ENCODE data around the gene SERPINF2.

Gene SERPINF2

DNA sequence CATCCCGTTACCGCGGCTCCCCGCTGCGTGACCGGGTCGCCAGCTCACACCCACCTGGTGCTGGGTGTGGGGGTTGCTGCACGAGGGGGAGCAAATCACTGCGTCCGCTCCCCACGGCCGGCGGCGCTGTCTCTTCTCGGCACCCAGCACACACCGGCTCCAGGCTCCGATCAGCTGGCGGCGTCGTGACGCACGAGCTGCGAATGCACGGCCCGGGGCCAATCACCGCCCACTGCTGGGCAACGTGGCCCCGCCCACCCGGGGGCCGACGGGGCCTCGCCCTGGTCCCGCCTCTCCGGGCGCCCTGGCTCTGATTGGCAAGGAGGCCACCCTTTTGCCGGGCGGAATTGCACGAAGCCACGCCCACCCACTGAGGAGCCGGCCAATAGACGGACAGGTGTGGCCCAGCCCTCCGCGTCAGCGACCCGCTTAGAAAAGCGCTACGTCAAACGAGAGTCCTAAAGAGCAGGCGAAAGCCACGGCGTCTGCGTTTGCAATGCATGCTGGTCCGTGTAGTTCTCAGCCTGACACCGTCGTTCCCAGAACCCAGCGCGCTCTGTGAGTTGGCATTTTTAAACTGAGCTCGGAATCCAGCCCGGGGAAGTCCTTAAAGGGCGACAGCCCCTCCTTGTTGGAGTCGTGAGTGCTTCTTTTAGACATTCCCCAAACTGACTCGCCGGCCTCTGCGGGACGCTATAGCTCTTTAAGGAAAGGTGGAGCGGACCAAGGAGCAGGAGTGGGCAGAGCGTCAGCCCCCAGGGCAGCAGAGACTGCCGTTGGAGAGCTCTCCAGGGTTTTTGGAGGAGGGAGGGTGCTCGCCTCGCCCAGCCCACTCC, 26.4 kb upstream of the SERPINF2 start (continued):
- no peak for TF ChIP-seq ZNF777 (tag by site-specific recombination; IDR thresholded peaks at IDR 0.05; ENCODE audit: borderline replicate concordance)
- no peak for TF ChIP-seq ZNF664 (tag by site-specific recombination; IDR thresholded peaks at IDR 0.05)
- no peak; the same call in 1 of the 2 replicates for TF ChIP-seq ZNF660 (tag by site-specific recombination; IDR thresholded peaks at IDR 0.05)
- no peak for TF ChIP-seq SCRT2 (tag by site-specific recombination; IDR thresholded peaks at IDR 0.05)
- TF ChIP-seq, protein P1, sequence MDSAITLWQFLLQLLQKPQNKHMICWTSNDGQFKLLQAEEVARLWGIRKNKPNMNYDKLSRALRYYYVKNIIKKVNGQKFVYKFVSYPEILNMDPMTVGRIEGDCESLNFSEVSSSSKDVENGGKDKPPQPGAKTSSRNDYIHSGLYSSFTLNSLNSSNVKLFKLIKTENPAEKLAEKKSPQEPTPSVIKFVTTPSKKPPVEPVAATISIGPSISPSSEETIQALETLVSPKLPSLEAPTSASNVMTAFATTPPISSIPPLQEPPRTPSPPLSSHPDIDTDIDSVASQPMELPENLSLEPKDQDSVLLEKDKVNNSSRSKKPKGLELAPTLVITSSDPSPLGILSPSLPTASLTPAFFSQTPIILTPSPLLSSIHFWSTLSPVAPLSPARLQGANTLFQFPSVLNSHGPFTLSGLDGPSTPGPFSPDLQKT (IDR thresholded peaks at IDR 0.05; ENCODE audit: borderline replicate concordance, low read depth, low read length), result no peak
- no peak for TF ChIP-seq ZNF10 (tag by site-specific recombination; IDR thresholded peaks at IDR 0.05)
- TF ChIP-seq, protein P2, sequence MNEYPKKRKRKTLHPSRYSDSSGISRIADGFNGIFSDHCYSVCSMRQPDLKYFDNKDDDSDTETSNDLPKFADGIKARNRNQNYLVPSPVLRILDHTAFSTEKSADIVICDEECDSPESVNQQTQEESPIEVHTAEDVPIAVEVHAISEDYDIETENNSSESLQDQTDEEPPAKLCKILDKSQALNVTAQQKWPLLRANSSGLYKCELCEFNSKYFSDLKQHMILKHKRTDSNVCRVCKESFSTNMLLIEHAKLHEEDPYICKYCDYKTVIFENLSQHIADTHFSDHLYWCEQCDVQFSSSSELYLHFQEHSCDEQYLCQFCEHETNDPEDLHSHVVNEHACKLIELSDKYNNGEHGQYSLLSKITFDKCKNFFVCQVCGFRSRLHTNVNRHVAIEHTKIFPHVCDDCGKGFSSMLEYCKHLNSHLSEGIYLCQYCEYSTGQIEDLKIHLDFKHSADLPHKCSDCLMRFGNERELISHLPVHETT (tag by site-specific recombination; IDR thresholded peaks at IDR 0.05), result no peak
- TF ChIP-seq YY2 (tag by site-specific recombination; IDR thresholded peaks at IDR 0.05), result no peak
- TF ChIP-seq, protein P3, sequence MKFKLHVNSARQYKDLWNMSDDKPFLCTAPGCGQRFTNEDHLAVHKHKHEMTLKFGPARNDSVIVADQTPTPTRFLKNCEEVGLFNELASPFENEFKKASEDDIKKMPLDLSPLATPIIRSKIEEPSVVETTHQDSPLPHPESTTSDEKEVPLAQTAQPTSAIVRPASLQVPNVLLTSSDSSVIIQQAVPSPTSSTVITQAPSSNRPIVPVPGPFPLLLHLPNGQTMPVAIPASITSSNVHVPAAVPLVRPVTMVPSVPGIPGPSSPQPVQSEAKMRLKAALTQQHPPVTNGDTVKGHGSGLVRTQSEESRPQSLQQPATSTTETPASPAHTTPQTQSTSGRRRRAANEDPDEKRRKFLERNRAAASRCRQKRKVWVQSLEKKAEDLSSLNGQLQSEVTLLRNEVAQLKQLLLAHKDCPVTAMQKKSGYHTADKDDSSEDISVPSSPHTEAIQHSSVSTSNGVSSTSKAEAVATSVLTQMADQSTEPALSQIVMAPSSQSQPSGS (tag by site-specific recombination; IDR thresholded peaks at IDR 0.05; ENCODE audit: low read depth), result no peak
- TF ChIP-seq BCL11A (tag by site-specific recombination; IDR thresholded peaks at IDR 0.05; ENCODE audit: low read depth), result no peak
- TF ChIP-seq, protein P4, sequence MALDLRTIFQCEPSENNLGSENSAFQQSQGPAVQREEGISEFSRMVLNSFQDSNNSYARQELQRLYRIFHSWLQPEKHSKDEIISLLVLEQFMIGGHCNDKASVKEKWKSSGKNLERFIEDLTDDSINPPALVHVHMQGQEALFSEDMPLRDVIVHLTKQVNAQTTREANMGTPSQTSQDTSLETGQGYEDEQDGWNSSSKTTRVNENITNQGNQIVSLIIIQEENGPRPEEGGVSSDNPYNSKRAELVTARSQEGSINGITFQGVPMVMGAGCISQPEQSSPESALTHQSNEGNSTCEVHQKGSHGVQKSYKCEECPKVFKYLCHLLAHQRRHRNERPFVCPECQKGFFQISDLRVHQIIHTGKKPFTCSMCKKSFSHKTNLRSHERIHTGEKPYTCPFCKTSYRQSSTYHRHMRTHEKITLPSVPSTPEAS (tag by site-specific recombination; IDR thresholded peaks at IDR 0.05), result no peak
- TF ChIP-seq ZNF544 (tag by site-specific recombination; IDR thresholded peaks at IDR 0.05), result no peak
- 0 out of 2 replicates have a peak, but pooled peaks have one; percentile 64 for TF ChIP-seq ZNF2 (tag by site-specific recombination; IDR thresholded peaks at IDR 0.05)
- TF ChIP-seq, protein P5, sequence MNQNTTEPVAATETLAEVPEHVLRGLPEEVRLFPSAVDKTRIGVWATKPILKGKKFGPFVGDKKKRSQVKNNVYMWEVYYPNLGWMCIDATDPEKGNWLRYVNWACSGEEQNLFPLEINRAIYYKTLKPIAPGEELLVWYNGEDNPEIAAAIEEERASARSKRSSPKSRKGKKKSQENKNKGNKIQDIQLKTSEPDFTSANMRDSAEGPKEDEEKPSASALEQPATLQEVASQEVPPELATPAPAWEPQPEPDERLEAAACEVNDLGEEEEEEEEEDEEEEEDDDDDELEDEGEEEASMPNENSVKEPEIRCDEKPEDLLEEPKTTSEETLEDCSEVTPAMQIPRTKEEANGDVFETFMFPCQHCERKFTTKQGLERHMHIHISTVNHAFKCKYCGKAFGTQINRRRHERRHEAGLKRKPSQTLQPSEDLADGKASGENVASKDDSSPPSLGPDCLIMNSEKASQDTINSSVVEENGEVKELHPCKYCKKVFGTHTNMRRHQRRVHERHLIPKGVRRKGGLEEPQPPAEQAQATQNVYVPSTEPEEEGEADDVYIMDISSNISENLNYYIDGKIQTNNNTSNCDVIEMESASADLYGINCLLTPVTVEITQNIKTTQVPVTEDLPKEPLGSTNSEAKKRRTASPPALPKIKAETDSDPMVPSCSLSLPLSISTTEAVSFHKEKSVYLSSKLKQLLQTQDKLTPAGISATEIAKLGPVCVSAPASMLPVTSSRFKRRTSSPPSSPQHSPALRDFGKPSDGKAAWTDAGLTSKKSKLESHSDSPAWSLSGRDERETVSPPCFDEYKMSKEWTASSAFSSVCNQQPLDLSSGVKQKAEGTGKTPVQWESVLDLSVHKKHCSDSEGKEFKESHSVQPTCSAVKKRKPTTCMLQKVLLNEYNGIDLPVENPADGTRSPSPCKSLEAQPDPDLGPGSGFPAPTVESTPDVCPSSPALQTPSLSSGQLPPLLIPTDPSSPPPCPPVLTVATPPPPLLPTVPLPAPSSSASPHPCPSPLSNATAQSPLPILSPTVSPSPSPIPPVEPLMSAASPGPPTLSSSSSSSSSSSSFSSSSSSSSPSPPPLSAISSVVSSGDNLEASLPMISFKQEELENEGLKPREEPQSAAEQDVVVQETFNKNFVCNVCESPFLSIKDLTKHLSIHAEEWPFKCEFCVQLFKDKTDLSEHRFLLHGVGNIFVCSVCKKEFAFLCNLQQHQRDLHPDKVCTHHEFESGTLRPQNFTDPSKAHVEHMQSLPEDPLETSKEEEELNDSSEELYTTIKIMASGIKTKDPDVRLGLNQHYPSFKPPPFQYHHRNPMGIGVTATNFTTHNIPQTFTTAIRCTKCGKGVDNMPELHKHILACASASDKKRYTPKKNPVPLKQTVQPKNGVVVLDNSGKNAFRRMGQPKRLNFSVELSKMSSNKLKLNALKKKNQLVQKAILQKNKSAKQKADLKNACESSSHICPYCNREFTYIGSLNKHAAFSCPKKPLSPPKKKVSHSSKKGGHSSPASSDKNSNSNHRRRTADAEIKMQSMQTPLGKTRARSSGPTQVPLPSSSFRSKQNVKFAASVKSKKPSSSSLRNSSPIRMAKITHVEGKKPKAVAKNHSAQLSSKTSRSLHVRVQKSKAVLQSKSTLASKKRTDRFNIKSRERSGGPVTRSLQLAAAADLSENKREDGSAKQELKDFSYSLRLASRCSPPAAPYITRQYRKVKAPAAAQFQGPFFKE (tag by site-specific recombination; IDR thresholded peaks at IDR 0.05; ENCODE audit: borderline replicate concordance), result no peak
- no peak for TF ChIP-seq ZNF707 (tag by site-specific recombination; IDR thresholded peaks at IDR 0.05)
- TF ChIP-seq SALL2 (tag by site-specific recombination; IDR thresholded peaks at IDR 0.05; ENCODE audit: borderline replicate concordance), result no peak
- TF ChIP-seq ZNF785 (tag by site-specific recombination; IDR thresholded peaks at IDR 0.05), result no peak
- TF ChIP-seq, protein P6, sequence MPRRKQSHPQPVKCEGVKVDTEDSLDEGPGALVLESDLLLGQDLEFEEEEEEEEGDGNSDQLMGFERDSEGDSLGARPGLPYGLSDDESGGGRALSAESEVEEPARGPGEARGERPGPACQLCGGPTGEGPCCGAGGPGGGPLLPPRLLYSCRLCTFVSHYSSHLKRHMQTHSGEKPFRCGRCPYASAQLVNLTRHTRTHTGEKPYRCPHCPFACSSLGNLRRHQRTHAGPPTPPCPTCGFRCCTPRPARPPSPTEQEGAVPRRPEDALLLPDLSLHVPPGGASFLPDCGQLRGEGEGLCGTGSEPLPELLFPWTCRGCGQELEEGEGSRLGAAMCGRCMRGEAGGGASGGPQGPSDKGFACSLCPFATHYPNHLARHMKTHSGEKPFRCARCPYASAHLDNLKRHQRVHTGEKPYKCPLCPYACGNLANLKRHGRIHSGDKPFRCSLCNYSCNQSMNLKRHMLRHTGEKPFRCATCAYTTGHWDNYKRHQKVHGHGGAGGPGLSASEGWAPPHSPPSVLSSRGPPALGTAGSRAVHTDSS (tag by site-specific recombination; IDR thresholded peaks at IDR 0.05), result no peak
- TF ChIP-seq ZNF560 (tag by site-specific recombination; IDR thresholded peaks at IDR 0.05; ENCODE audit: borderline replicate concordance), result no peak
- TF ChIP-seq ZNF366 (tag by site-specific recombination; conservative IDR thresholded peaks at IDR 0.05), result no peak
- TF ChIP-seq ZNF670 (tag by site-specific recombination; IDR thresholded peaks at IDR 0.05; ENCODE audit: low read depth), result no peak
- no peak for TF ChIP-seq ZNF48 (tag by site-specific recombination; IDR thresholded peaks at IDR 0.05)
- TF ChIP-seq, protein P7, sequence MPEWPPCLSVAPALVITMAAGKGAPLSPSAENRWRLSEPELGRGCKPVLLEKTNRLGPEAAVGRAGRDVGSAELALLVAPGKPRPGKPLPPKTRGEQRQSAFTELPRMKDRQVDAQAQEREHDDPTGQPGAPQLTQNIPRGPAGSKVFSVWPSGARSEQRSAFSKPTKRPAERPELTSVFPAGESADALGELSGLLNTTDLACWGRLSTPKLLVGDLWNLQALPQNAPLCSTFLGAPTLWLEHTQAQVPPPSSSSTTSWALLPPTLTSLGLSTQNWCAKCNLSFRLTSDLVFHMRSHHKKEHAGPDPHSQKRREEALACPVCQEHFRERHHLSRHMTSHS (tag by site-specific recombination; IDR thresholded peaks at IDR 0.05), result no peak
- no peak for TF ChIP-seq ZNF266 (tag by site-specific recombination; IDR thresholded peaks at IDR 0.05; ENCODE audit: low read depth)
- TF ChIP-seq TCF7L2 (IDR thresholded peaks at IDR 0.05; ENCODE audit: borderline replicate concordance, low read depth, low read length), result no peak
- TF ChIP-seq GLIS1 (tag by site-specific recombination; IDR thresholded peaks at IDR 0.05), result peak; percentile 53
